H9 (cell line): Measurements from ENCODE around the gene NALCN. TPM values are rescaled to one million over a fixed set of nuclear protein-coding genes. Genes with fewer than 3 reads are reported as not detected.

Source experiments
- DNase-seq: peaks from one replicate; pipeline ENCODE4 v3.0.0-alpha.2; 2017
- H2AFZ ChIP-seq: one replicate; pipeline ENCODE4 v1.6.1; 2013; ENCODE audit warnings: mild to moderate bottlenecking, low read length, control low read depth, moderate library complexity
- H2AK5ac ChIP-seq: 2 replicates; pipeline ENCODE4 v1.6.1; 2013; ENCODE audit warnings: low read length, control low read depth, mixed read lengths; ENCODE audit not compliant: insufficient read length
- H2BK120ac ChIP-seq: one replicate; pipeline ENCODE4 v1.6.1; 2013; ENCODE audit warnings: low read depth, mild to moderate bottlenecking, low read length, control low read depth, inconsistent platforms; ENCODE audit not compliant: poor library complexity, severe bottlenecking
- H2BK12ac ChIP-seq: 2 replicates; pipeline ENCODE4 v1.6.1; 2013; ENCODE audit warnings: low read length, control low read depth, mixed read lengths, low read depth; ENCODE audit not compliant: insufficient read length
- H2BK15ac ChIP-seq: 2 replicates; pipeline ENCODE4 v1.6.1; 2013; ENCODE audit warnings: low read depth, low read length, control low read depth
- H2BK20ac ChIP-seq: one replicate; pipeline ENCODE4 v1.6.1; 2013; ENCODE audit warnings: low read depth, mild to moderate bottlenecking, low read length, control low read depth, inconsistent platforms; ENCODE audit not compliant: poor library complexity, severe bottlenecking
- H2BK5ac ChIP-seq: 2 replicates; pipeline ENCODE4 v1.6.1; 2013; ENCODE audit warnings: low read length, control low read depth, mixed read lengths; ENCODE audit not compliant: insufficient read length
- H3K14ac ChIP-seq: 2 replicates; pipeline ENCODE4 v1.6.1; 2013; ENCODE audit warnings: low read length, control low read depth; ENCODE audit not compliant: insufficient read depth
- H3K18ac ChIP-seq: 2 replicates; pipeline ENCODE4 v1.6.1; 2013; ENCODE audit warnings: low read depth, mild to moderate bottlenecking, mixed read lengths, low read length, control low read depth; ENCODE audit not compliant: insufficient read length
- H3K23ac ChIP-seq: 2 replicates; pipeline ENCODE4 v1.6.1; 2013; ENCODE audit warnings: low read length, control low read depth, mixed read lengths, low read depth; ENCODE audit not compliant: insufficient read length
- H3K23me2 ChIP-seq: 2 replicates; pipeline ENCODE4 v1.6.1; 2013; ENCODE audit warnings: low read depth, mild to moderate bottlenecking, mixed read lengths, low read length, control low read depth; ENCODE audit not compliant: insufficient read length, poor library complexity, severe bottlenecking
- H3K27ac ChIP-seq: 2 replicates; pipeline ENCODE4 v1.5.1; 2013; ENCODE audit warnings: low read length, control low read depth, mixed read lengths, low read depth; ENCODE audit not compliant: insufficient read length
- H3K27me3 ChIP-seq: 2 replicates; pipeline ENCODE4 v1.6.1; 2013; ENCODE audit warnings: low read length, control low read depth, inconsistent platforms; ENCODE audit not compliant: insufficient read depth
- H3K4ac ChIP-seq: 2 replicates; pipeline ENCODE4 v1.6.1; 2013; ENCODE audit warnings: low read depth, mild to moderate bottlenecking, control low read depth, inconsistent platforms, low read length, moderate library complexity
- H3K4me1 ChIP-seq: 2 replicates; pipeline ENCODE4 v1.6.1; 2013; ENCODE audit warnings: low read length, control low read depth, inconsistent platforms; ENCODE audit not compliant: insufficient read depth
- H3K4me2 ChIP-seq: 2 replicates; pipeline ENCODE4 v1.6.1; 2013; ENCODE audit warnings: low read length, control low read depth, mixed read lengths; ENCODE audit not compliant: insufficient read length, insufficient read depth
- H3K56ac ChIP-seq: 2 replicates; pipeline ENCODE4 v1.6.1; 2013; ENCODE audit warnings: low read depth, mild to moderate bottlenecking, mixed read lengths, low read length, control low read depth; ENCODE audit not compliant: insufficient read length
- H3K79me1 ChIP-seq: 2 replicates; pipeline ENCODE4 v1.6.1; 2013; ENCODE audit warnings: low read depth, mild to moderate bottlenecking, moderate library complexity, low read length, control low read depth, inconsistent platforms; ENCODE audit not compliant: insufficient read depth, poor library complexity, severe bottlenecking
- H3K79me2 ChIP-seq: 2 replicates; pipeline ENCODE4 v1.6.1; 2013; ENCODE audit warnings: low read length, control low read depth, inconsistent platforms; ENCODE audit not compliant: insufficient read depth
- H3K9ac ChIP-seq: 2 replicates; pipeline ENCODE4 v1.6.1; 2013; ENCODE audit warnings: low read length, control low read depth, mixed read lengths; ENCODE audit not compliant: insufficient read length; ENCODE audit errors: extremely low read depth
- H3K9me3 ChIP-seq: one replicate; pipeline ENCODE4 v1.6.1; 2013; ENCODE audit warnings: low read depth, low read length, inconsistent platforms; ENCODE audit not compliant: control insufficient read depth
- H3T11ph ChIP-seq: one replicate; pipeline ENCODE4 v1.6.1; 2013; ENCODE audit warnings: mild to moderate bottlenecking, low read length, control low read depth, inconsistent platforms
- H4K20me1 ChIP-seq: one replicate; pipeline ENCODE4 v1.6.1; 2013; ENCODE audit not compliant: control insufficient read depth, insufficient read length, insufficient read depth
- H4K5ac ChIP-seq: 2 replicates; pipeline ENCODE4 v1.6.1; 2013; ENCODE audit warnings: low read depth, mild to moderate bottlenecking, mixed read lengths, low read length, control low read depth; ENCODE audit not compliant: insufficient read length
- H4K8ac ChIP-seq: replicated peaks from 2 replicates; pipeline ENCODE4 v1.6.1; 2013; ENCODE audit warnings: low read length, control low read depth, mixed read lengths, low read depth; ENCODE audit not compliant: insufficient read length
- H4K91ac ChIP-seq: 2 replicates; pipeline ENCODE4 v1.6.1; 2013; ENCODE audit warnings: low read depth, mild to moderate bottlenecking, moderate library complexity, mixed read lengths, low read length, control low read depth; ENCODE audit not compliant: insufficient read length
- H3K27ac Mint-ChIP-seq, 3 experiments: 2 replicates in 2 of 3; 3 replicates in 1 of 3; pipeline ENCODE4 v1.8.0; 2020 to 2021; ENCODE audit warnings: mixed read lengths in 3 of 3, mild to moderate bottlenecking in 1 of 3, moderate library complexity in 1 of 3
- H3K27me3 Mint-ChIP-seq: 2 replicates; pipeline ENCODE4 v1.8.0; 2021; ENCODE audit warnings: low read depth, mild to moderate bottlenecking, moderate library complexity, mixed read lengths
- H3K36me3 Mint-ChIP-seq, 3 experiments: 2 replicates in 2 of 3; 3 replicates in 1 of 3; pipeline ENCODE4 v1.8.0; 2020 to 2021; ENCODE audit warnings: low read depth in 3 of 3, mixed read lengths in 3 of 3; ENCODE audit not compliant: insufficient read depth in 1 of 3
- H3K4me1 Mint-ChIP-seq, 2 experiments: 2 replicates each; pipeline ENCODE4 v1.8.0; 2020; ENCODE audit warnings: mixed read lengths in 2 of 2
- H3K4me3 Mint-ChIP-seq, 2 experiments: 2 replicates in 1 of 2; 3 replicates in 1 of 2; pipeline ENCODE4 v1.8.0; 2020 to 2021; ENCODE audit warnings: mild to moderate bottlenecking in 2 of 2, mixed read lengths in 2 of 2, moderate library complexity in 1 of 2
- H3K9me3 Mint-ChIP-seq, 2 experiments: 2 replicates in 1 of 2; 3 replicates in 1 of 2; pipeline ENCODE4 v1.8.0; 2020; ENCODE audit warnings: mild to moderate bottlenecking in 2 of 2, mixed read lengths in 2 of 2, moderate library complexity in 1 of 2
- CTCF ChIP-seq: fragments of 200-600 bp; sonication (generic); conservative IDR thresholded peaks from 3 replicates; pipeline ENCODE4 v1.8.0; 2021; ENCODE audit warnings: antibody characterized with exemption, mild to moderate bottlenecking
- WGBS: extraction: QIAGEN DNeasy Blood & Tissue Kit; methylation state at CpG from one replicate; pipeline ENCODE4 v1.1.7; 2013; ENCODE audit warnings: missing lambda C conversion rate, low lambda C conversion rate, mixed read lengths; ENCODE audit not compliant: insufficient read length; ENCODE audit errors: extremely low coverage; 5-methylcytosine and 5-hydroxymethylcytosine counted together
- total RNA-seq: library from RNA; stranded (reverse); gene quantifications from 2 replicates; pipeline ENCODE4 v1.2.1, GENCODE V29; 2021

NALCN gene
- total RNA-seq, 1 experiment from 2014 or later, result 0.09 TPM

- Histone ChIP-seq H4K8ac (no peak overlapping the region), H4K20me1 (no peaks in the 10 kb centered on the region), H3K9ac (no peak overlapping the region), H3K27ac (no peak overlapping the region), H4K91ac (no peak overlapping the region), H2AK5ac (no peak overlapping the region), H3K79me2 (no peaks in the 10 kb centered on the region), H3K23ac (no peak overlapping the region), H3K79me1 (no peaks in the 10 kb centered on the region), H2BK120ac (no peak overlapping the region), H2BK12ac (no peak overlapping the region), H3K23me2 (no peaks in the 10 kb centered on the region), H3K9me3 (no peaks in the 10 kb centered on the region), H3K27me3 (no peaks in the 10 kb centered on the region), H3K18ac (no peak overlapping the region), H3K4me1 (no peaks in the 10 kb centered on the region), H2AFZ (no peak overlapping the region), H3K14ac (no peak overlapping the region), H4K5ac (no peak overlapping the region), H2BK5ac (no peak overlapping the region), H3T11ph (no peak overlapping the region), H2BK20ac (no peak overlapping the region), H3K4me2 (no peak overlapping the region), H3K4ac (no peak overlapping the region), H3K56ac (no peak overlapping the region), H2BK15ac (no peak overlapping the region)
- Mint-ChIP-seq H3K27ac (no peak overlapping the region), H3K9me3 (no peaks in the 10 kb centered on the region), H3K36me3 (no peaks in the 10 kb centered on the region), H3K27me3 (no peaks in the 10 kb centered on the region), H3K4me3 (no peak overlapping the region), H3K4me1 (no peaks in the 10 kb centered on the region)
- TF ChIP-seq CTCF, result no peak
- no peak for DNase-seq
- no CpG with 5 or more reads among the region's 7 CpGs for WGBS
Observed at GRCh38 chr13:101303521-101303920, 112.8 kb downstream of the NALCN start.
